Mucosa of rectum (tissue), 2 donors: ENCODE results near the gene PIANP.

Experiments
- H3K27ac ChIP-seq, 2 donors: one replicate each; pipeline ENCODE4 v1.7.0; 2013; ENCODE audit warnings: inconsistent platforms in 2 of 2, low read depth in 2 of 2, low read length in 2 of 2
- H3K27me3 ChIP-seq, 2 donors: one replicate each; pipeline ENCODE4 v1.7.0; 2013; ENCODE audit warnings: low read length in 2 of 2; ENCODE audit not compliant: control insufficient read depth in 2 of 2, insufficient read depth in 2 of 2
- H3K36me3 ChIP-seq, 2 donors: one replicate each; pipeline ENCODE4 v1.7.0; 2013; ENCODE audit warnings: low read length in 2 of 2; ENCODE audit not compliant: control insufficient read depth in 2 of 2, insufficient read depth in 2 of 2
- H3K4me1 ChIP-seq, 2 donors: one replicate each; pipeline ENCODE4 v1.7.0; 2013; ENCODE audit warnings: low read length in 2 of 2, mild to moderate bottlenecking in 1 of 2; ENCODE audit not compliant: control insufficient read depth in 2 of 2, insufficient read depth in 2 of 2
- H3K4me3 ChIP-seq, 2 donors: one replicate each; pipeline ENCODE4 v1.7.0; 2013; ENCODE audit warnings: low read length in 2 of 2
- H3K9ac ChIP-seq, 2 donors: one replicate each; pipeline ENCODE4 v1.7.0; 2013; ENCODE audit warnings: low read length in 2 of 2, low read depth in 1 of 2, mild to moderate bottlenecking in 1 of 2
- H3K9me3 ChIP-seq, 2 donors: one replicate each; pipeline ENCODE4 v1.7.0; 2013; ENCODE audit warnings: low read length in 2 of 2; ENCODE audit not compliant: control insufficient read depth in 2 of 2
- donor health status: healthy.
- donor health status: Normal muscosa, but diverticular disease.

PIANP gene

GRCh38 chr12:6650832-6651231, 49.8 kb downstream of the PIANP start:
- no peak overlapping the region for H3K27ac ChIP-seq
- H3K4me3 ChIP-seq, result no peak overlapping the region
- no peaks in the 10 kb centered on the region for H3K27me3 ChIP-seq
- H3K9me3 ChIP-seq, result no peaks in the 10 kb centered on the region
- H3K4me1 ChIP-seq, result peaks cover 10% of the 10 kb centered on the region in 2 donors
- H3K36me3 ChIP-seq, result peaks cover 36 to 50% of the 10 kb centered on the region in 2 donors
- no peak overlapping the region for H3K9ac ChIP-seq

GRCh38 chr12:6647083-6647604, 53.5 kb downstream of the PIANP start, which contains the start of gene ACRBP:
ACRBP (minus strand) TSS chr12:6647432; CDS start chr12:6647366, 66 bp downstream.
- peaks cover 10% of the 10 kb centered on the region in 2 donors for H3K4me1 ChIP-seq
- H3K9ac ChIP-seq, result peak within 1 kb of the TSS; percentile 52 to 53

GRCh38 chr12:6646276-6647082, 54.1 kb downstream of the PIANP start:
- Histone ChIP-seq H3K27me3 (no peaks in the 10 kb centered on the region), H3K4me1 (peaks cover 10% of the 10 kb centered on the region in 2 donors), H3K9ac (peak overlapping the region; percentile 52 to 53), H3K4me3 (peak overlapping the region; percentile 49 to 72), H3K9me3 (no peaks in the 10 kb centered on the region), H3K36me3 (peaks cover 12 to 22% of the 10 kb centered on the region in 2 donors), H3K27ac (no peak overlapping the region)

More at GRCh38 chr12:6647083-6647604, 53.5 kb downstream of the PIANP start, which contains the start of gene ACRBP:
- H3K36me3 ChIP-seq, result peaks cover 15 to 26% of the 10 kb centered on the region in 2 donors
- H3K4me3 ChIP-seq, result peak within 1 kb of the TSS; percentile 49 to 72
- no peaks in the 10 kb centered on the region for H3K27me3 ChIP-seq
- H3K9me3 ChIP-seq, result no peaks in the 10 kb centered on the region
- H3K27ac ChIP-seq, result peak within 1 kb of the TSS in 1 of 2 donors; percentile 38

DNA sequence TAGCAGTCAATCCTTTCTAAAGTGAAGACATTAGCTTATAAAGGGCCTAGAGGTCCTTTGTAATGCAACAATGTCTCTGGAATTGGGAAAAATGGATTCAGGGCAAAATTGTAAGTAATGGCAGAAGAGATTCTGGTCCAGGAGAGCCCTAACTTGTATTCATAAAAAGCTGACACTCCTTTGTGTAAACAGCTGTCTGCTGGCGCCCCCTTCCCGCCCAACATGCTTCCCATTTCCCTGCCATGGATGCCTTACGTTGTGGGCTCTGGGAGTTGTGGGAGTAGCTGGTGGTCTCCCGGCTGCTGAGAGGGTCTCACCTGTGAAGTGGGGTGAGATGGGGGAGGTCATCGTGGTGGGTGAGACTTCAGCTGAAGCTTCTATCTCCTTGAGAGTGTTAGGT, 55.7 kb downstream of the PIANP start:
- Histone ChIP-seq H3K36me3 (peaks cover 0 to 8% of the 10 kb centered on the region in 2 donors), H3K27me3 (no peaks in the 10 kb centered on the region), H3K4me1 (peaks cover 10% of the 10 kb centered on the region in 2 donors), H3K27ac (peak overlapping the region in 1 of 2 donors; percentile 21), H3K9me3 (no peaks in the 10 kb centered on the region), H3K4me3 (no peak overlapping the region), H3K9ac (peak overlapping the region in 1 of 2 donors; percentile 9)

GRCh38 chr12:6644257-6644596, 56.4 kb downstream of the PIANP start:
- Histone ChIP-seq H3K27ac (peak overlapping the region; percentile 14 to 21), H3K4me3 (no peak overlapping the region), H3K4me1 (peaks cover 10% of the 10 kb centered on the region in 2 donors), H3K9me3 (no peaks in the 10 kb centered on the region), H3K27me3 (no peaks in the 10 kb centered on the region), H3K36me3 (peaks cover 0 to 8% of the 10 kb centered on the region in 2 donors), H3K9ac (no peak overlapping the region)
